Smooth muscle cell of the brain vasculature (primary cell): ENCODE data around the gene ANO7.

Source experiments
- DNase-seq: peaks from one replicate; pipeline ENCODE4 v3.0.0-alpha.2; 2012; ENCODE audit warnings: low read depth, low spot score

Gene ANO7

DNA sequence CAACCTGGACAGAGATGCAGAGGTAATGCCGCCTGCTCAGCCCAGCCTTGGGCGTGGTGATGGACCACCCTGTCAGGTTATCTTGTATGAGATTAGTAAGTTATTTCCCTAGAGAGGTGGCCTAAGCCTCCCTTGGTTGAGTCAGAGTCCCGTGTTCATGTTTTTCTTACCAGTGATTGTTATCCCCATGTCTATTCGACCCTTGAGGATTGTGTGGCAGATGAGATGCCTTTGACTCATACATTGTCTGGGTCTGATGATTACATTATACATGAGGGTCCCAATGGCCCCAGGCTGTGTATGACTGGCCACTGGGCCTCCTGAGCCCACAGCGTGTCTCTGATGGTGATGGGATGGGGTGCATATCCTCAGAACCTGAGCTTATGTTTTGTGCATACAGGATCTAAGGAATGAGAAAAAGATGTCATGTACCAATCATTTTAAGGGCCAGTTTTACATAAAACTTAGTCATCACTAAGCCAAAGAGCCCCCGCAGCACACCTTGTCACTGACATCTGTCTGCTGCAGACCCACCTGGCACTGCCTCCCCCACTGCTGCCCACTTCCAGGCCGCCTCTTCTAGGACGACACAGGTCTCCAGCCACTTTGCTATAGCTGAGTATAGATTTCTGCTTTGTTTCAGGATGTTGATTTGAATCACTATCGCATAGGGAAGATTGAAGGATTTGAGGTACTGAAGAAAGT, 30.5 kb upstream of the ANO7 start:
- DNase-seq: no peak

- DNase-seq: no peak
Measured at GRCh38 chr2:241158546-241158900, 30.0 kb upstream of the ANO7 start.

- DNase-seq: no peak
Measured at GRCh38 chr2:241159116-241159515, 29.4 kb upstream of the ANO7 start.

DNA sequence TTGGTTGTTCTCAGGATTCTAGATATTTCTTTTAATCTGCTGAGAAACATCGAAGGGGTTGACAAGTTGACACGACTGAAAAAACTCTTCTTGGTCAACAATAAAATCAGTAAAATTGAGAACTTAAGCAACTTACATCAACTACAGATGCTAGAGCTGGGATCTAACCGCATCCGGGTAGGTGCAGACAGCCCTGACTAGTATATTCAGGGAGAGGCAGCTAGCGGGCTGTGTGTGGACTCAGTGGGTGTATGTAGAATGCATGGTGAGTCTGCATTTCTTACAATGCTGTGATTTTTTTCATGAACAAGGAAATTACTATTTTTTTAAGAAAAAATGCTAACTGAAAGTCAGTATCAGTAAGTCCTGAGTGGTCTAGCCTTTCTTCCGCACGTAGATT, 28.2 kb upstream of the ANO7 start:
- no peak for DNase-seq

DNA sequence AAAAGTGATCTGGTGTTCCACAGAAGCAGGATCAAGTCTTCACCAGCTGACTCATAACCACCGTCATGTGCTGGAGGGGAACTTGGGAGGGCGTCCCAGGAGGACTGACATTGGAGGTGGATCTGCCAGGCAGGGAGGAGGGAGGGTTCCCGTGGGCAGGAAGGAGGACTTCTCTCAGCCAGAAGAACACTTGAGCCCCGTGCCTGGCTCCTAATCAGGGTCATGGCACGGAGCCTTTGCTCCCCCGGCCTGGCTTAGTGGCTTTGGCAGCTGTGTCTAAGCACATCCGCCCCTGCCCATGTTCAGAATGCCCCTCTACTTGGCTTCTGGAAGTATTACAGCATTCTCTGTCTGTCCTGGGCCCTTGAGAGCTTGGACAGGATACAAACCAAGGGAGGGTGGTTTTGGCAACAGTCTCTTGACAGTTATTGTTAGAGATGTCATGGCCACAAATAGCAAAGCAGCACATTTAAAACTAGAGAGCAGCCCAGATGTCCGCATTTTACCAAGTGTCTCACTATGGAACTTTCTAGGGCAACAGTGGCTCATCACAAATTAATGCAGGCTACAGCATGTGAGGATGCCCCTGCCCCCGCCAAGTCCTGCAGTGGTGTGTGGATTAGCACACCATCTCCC, 26.7 kb upstream of the ANO7 start:
- peak; percentile 39 for DNase-seq

- DNase-seq: no peak
Measured at GRCh38 chr2:241163601-241164118, 24.8 kb upstream of the ANO7 start.

GRCh38 chr2:241168366-241168765, 20.1 kb upstream of the ANO7 start:
- DNase-seq: no peak

- no peak for DNase-seq
Measured at GRCh38 chr2:241173557-241173956, 14.9 kb upstream of the ANO7 start.

DNA sequence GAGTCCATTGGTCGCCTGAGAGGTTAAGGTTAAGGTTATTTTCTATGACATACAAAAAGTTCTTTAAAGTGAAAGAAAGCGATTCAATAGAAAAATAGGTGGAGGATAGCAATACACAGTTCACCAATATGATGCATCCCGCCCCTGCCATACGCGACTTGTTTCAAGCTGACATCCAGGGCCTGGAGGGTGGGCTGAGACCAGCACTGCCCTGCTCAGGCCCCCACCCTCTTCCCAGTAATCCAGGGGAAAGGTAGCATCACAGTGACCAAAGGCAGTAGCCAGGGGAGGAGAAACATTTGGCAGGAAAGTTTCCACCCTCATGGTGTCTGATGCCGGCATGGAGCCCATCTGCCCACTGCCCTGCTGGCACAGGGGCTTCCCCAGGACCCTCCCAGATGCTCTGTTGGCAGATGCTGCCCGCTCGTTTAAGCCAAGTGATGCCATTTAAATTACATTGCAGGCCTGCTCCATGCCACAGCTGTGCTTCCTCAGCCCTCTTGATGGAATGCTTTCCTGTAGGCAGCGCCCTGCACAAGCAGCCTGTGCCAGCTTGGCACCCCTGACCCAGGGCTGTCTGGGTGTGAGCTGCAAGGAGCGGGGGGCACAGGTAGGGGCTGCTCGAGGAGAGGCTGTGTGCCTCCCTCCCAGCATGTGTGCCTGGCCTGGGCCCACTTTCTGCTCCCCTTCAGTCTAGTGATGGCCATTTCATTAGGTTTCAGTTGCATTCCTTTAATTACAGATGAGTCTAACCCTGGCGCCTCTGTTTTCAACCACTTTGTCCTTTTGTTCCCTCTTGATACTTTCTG, 10.7 kb upstream of the ANO7 start:
- no peak for DNase-seq

GRCh38 chr2:241178961-241179360, 9.5 kb upstream of the ANO7 start:
- DNase-seq: no peak

GRCh38 chr2:241179899-241180298, 8.6 kb upstream of the ANO7 start:
- no peak for DNase-seq

DNA sequence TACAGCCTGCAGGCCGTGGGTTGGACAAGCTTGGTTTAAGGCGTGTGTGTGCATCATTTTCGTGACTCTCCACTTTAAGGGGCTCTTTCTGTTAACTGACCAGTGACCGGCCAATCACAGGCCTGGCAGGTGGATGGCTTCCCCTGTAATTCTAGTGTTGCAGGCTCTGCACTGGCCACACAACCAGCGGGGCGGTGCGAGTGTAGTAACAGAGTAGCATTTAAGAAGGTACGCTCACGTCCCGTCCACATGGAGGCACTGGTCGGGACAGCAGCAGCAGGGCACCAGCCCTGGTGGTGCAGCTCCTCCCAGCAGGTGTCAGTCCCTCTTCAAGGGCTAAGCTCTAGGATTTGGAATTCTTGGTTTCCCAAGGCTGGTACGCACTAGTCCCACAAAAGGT, 8.0 kb upstream of the ANO7 start:
- no peak for DNase-seq

- DNase-seq: no peak
Measured at GRCh38 chr2:241182126-241182525, 6.4 kb upstream of the ANO7 start.

DNA sequence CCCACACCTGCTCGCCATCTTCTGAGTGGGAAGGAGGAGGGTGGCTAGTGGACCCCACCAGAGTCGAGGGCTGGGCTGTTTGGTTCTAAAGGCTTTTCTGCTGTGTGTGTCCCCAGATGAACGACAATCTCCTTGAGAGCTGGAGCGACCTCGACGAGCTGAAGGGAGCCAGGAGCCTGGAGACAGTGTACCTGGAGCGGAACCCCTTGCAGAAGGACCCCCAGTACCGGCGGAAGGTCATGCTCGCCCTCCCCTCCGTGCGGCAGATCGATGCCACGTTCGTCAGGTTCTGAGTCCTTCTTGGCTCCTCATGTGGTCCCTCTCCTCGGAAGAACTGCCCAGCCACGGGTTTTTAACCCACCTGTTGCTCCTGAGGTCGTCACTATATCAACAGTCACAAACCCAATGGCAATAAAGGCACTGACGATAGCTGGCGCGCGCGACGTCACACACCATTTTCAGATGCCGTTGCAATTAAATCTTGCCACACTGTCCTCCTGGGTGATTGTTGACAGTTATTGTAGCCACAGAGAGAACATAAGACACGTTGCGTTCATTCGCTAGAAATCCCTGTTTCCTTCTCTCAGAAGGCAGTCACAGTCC, 5.8 kb upstream of the ANO7 start:
- DNase-seq: no peak

DNA sequence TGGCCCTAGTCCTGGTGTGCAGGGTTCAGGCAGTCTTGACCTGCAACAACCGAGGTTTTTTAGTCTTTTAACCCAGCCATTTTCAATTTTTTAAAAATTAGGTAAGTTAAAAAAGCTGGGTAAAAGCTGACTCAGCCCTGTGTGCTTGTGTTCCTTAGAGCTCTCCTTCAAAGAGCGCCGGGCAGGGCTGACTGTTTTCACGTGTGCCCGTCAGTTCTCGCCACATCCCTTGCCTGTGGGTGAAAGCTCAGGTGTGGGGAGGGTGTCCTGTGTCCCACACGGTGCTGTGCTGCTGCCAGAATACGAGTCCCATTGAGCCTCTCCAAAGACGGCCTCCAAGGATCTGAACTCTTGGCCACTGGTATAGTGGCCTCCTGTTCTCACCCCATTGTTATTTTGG, 5.3 kb upstream of the ANO7 start:
- DNase-seq: no peak

GRCh38 chr2:241184901-241185300, 3.6 kb upstream of the ANO7 start:
- no peak for DNase-seq

DNA sequence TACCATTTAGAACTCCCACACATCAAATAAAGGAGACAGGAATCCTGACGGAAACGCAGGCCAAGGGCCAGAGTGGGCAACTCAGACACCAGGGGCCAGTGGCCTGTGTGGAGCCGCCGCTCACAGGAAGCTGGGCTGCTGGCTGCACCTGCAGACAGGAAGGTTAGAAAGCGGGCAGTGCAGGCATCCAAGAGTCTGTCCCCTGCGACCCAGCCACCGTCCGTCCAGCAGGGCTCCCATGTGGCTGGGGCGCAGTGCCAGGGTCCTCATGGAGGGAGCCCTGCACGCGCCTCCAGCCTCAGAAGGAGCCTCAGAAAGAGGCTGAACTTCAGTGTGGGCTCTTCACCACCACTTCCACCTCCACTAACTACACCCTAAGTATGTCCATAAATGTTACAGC, 2.5 kb upstream of the ANO7 start:
- DNase-seq: no peak

DNA sequence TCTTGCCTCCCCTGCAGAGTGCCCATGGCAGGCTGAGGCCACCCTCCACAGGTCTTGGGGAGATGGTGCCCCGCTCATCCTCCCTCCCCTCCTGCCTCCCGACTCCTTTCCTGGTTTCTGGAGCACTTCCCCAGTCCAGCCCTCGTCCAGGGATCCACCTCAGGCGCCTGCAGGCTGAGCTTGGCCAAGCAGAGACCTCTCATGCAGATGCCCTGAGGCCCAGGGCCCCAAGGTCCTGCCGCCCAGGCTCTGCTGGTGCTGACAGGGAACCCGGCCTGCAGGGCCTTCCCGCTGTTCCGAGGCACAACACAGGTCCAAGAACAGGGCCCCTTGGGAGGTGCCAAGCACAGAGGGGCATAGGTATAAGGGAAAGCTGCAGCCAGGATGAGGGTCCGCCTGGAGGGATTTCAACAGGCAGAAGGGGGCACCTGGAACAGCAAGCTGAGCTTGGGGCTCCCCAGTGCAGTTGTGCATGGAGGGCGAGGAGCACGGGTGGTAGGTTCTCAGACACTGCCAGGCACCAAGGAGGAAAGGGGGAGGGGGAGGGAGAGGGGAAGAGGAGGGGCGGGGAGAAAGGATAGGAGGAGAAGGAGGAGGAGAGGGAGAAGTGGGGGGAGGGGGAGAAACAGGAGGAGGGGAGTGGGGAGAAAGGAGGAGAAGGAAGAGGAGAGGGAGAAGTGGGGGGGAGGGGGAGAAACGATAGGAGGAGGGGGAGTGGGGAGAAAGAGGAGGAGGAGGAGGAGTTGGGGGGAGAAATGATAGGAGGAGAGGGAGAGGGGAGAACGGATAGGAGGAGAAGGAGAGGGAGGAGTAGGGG, 1.2 kb upstream of the ANO7 start:
- no peak for DNase-seq

GRCh38 chr2:241187918-241188234, 601 bp upstream of the ANO7 start:
- no peak for DNase-seq

GRCh38 chr2:241189093-241189855, 797 bp downstream of the ANO7 start:
- no peak for DNase-seq

- no peak for DNase-seq
Measured at GRCh38 chr2:241189856-241190201, 1.4 kb downstream of the ANO7 start.
